ENCODE measurements around the gene CLSTN3. TPM values are rescaled to one million over a fixed set of nuclear protein-coding genes. Genes with fewer than 3 reads are reported as not detected.

The CLSTN3 gene
- total and polyA plus RNA-seq, 2 of the 8 experiments (the other 6 are each of a cell fraction or from before 2014, with no cell fraction given), result 20.4 to 26.3 TPM

DNA sequence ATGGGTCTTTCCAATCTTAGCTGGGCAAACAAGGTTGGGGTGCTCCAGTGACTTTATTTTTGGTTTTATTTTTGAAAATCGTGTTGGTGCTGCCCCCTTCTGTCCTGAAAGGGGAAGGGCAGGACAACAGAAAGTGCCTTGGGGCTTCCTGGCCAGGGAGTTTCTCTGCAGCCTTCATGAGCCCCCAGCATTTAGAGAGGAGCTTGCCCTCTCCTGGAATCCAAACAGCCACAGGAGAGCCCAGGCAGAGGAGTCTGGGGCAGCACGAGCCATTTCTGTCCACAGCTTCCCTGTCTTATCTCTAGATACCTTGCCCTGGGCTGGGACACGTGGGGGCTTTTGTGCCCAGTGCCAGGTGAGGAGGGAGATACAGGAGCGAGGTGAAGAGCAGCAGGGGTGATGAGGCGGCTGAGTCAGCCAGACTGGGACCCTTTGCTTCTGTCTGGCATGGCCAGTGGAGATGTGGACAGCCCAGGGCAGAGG is 16.7 kb upstream of the CLSTN3 start:
- Histone ChIP-seq H3K4ac (replicated peaks; ENCODE audit: insufficient read length, low read depth, low read length) (no peak overlapping the region), H3K27me3 (replicated peaks in 1 of 4; ENCODE audit: control insufficient read depth in 3 of 4, extremely low read depth in 1 of 4, insufficient read depth in 3 of 4, low read length in 3 of 4) (no peaks in the 10 kb centered on the region), H3K14ac (ENCODE audit: insufficient read length) (no peak overlapping the region), H3K9me3 (ENCODE audit: insufficient read depth in 2 of 2, low read depth in 1 of 2, low read length in 1 of 2) (no peaks in the 10 kb centered on the region), H3K56ac (replicated peaks; ENCODE audit: insufficient read length, low read depth, low read length) (no peak overlapping the region), H2AK5ac (ENCODE audit: low read depth, low read length) (no peak overlapping the region), H3K18ac (ENCODE audit: extremely low read depth, low read length) (no peak overlapping the region), H3K4me1 (replicated peaks in 1 of 4; ENCODE audit: control insufficient read depth in 3 of 4, insufficient read depth in 4 of 4, low read length in 3 of 4) (no peaks in the 10 kb centered on the region), H4K8ac (ENCODE audit: extremely low read depth, insufficient read depth, low read length) (peak overlapping the region; percentile 9; the same call in 1 of the 2 replicates), H4K91ac (replicated peaks; ENCODE audit: insufficient read length, low read length) (no peak overlapping the region), H3K27ac (ENCODE audit: low read depth, low read length) (no peak overlapping the region), H3K36me3 (ENCODE audit: control insufficient read depth in 2 of 4, insufficient read depth in 4 of 4, low read length in 3 of 4) (no peaks in the 10 kb centered on the region), H2AFZ (ENCODE audit: low read length) (no peak overlapping the region), H3K23me2 (ENCODE audit: low read depth, low read length) (peaks cover 2% of the 10 kb centered on the region), H4K20me1 (replicated peaks in 1 of 2; ENCODE audit: control insufficient read depth in 1 of 2, insufficient read depth in 2 of 2, low read length in 2 of 2) (peaks cover 0 to 1% of the 10 kb centered on the region in 2 experiments), H3K79me2 (ENCODE audit: control insufficient read depth in 1 of 2, insufficient read depth in 2 of 2, low read length in 2 of 2) (no peaks in the 10 kb centered on the region), H4K5ac (ENCODE audit: insufficient read length, low read depth, low read length) (no peak overlapping the region), H3K9ac (replicated peaks in 1 of 4; ENCODE audit: extremely low read depth in 1 of 4, low read depth in 3 of 4, low read length in 3 of 4) (no peak overlapping the region), H3K4me2 (ENCODE audit: insufficient read depth in 1 of 2, low read depth in 2 of 2, low read length in 2 of 2) (no peak overlapping the region), H2BK15ac (ENCODE audit: low read length) (no peak overlapping the region), H3K4me3 (ENCODE audit: extremely low read depth in 1 of 4, insufficient read depth in 2 of 4, low read depth in 3 of 4, low read length in 4 of 4) (no peak overlapping the region), H2BK120ac (replicated peaks; ENCODE audit: low read depth, low read length) (no peak overlapping the region), H2BK20ac (ENCODE audit: low read length) (no peak overlapping the region), H3K23ac (ENCODE audit: insufficient read length) (no peak overlapping the region), H2BK12ac (ENCODE audit: low read depth, low read length) (no peak overlapping the region), H3K79me1 (ENCODE audit: low read depth, low read length) (no peaks in the 10 kb centered on the region), H2BK5ac (ENCODE audit: low read depth, low read length) (no peak overlapping the region)
- ChIA-PET CTCF (ENCODE audit: partially characterized antibody) (interaction anchor here (0.7 to 4.1 kb wide), 40 partner anchors 9 to 206 kb away, joined by 3 to 58 read pairs (median 4); partner anchors contain the start of genes C1R, C1S and PEX5), POLR2A (ENCODE audit: partially characterized antibody) (interaction anchor here (1.0 to 2.3 kb wide), 10 partner anchors 9 to 244 kb away, joined by 3 to 14 read pairs (median 5); partner anchors contain the start of genes C12orf57, C1S and RNU7-1)
- DNase-seq (ENCODE audit: low read depth in 1 of 2, low spot score in 2 of 2), result peak in 1 of 2 experiments; percentile 51
- peak; percentile 52 for FAIRE-seq
- TF ChIP-seq, protein P1, sequence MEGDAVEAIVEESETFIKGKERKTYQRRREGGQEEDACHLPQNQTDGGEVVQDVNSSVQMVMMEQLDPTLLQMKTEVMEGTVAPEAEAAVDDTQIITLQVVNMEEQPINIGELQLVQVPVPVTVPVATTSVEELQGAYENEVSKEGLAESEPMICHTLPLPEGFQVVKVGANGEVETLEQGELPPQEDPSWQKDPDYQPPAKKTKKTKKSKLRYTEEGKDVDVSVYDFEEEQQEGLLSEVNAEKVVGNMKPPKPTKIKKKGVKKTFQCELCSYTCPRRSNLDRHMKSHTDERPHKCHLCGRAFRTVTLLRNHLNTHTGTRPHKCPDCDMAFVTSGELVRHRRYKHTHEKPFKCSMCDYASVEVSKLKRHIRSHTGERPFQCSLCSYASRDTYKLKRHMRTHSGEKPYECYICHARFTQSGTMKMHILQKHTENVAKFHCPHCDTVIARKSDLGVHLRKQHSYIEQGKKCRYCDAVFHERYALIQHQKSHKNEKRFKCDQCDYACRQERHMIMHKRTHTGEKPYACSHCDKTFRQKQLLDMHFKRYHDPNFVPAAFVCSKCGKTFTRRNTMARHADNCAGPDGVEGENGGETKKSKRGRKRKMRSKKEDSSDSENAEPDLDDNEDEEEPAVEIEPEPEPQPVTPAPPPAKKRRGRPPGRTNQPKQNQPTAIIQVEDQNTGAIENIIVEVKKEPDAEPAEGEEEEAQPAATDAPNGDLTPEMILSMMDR (IDR thresholded peaks at IDR 0.05; ENCODE audit: control extremely low read depth in 1 of 3, insufficient read depth in 1 of 3, low read depth in 1 of 3, low read length in 3 of 3), result peak; percentile 58 to 71 (median 70)
- TF ChIP-seq HDAC6 (IDR thresholded peaks at IDR 0.05; ENCODE audit: low read depth, low read length), result no peak
- peak; percentile 62 to 75 for TF ChIP-seq RAD21 (IDR thresholded peaks at IDR 0.05 in 1 of 2, conservative IDR thresholded peaks at IDR 0.05 in 1 of 2; ENCODE audit: low read depth in 2 of 2, low read length in 2 of 2)
- 51% methylated on average over 5 of the region's 5 CpGs; no CpG with 5 or more reads in 1 of the 2 experiments for WGBS, 2 experiments (ENCODE audit: extremely low coverage in 1 of 2, insufficient coverage in 1 of 2, insufficient read length in 1 of 2, insufficient replicate concordance in 2 of 2, low coverage in 1 of 2, low lambda C conversion rate in 2 of 2, missing lambda C conversion rate in 1 of 2)
